Measurements from ENCODE around the gene DPAGT1.
"Not testable (repeated sequence)": the region's sequence is repeated elsewhere in the genome, so short reads cannot be mapped to it uniquely, and the experiment has no call there.

The DPAGT1 gene

DNA sequence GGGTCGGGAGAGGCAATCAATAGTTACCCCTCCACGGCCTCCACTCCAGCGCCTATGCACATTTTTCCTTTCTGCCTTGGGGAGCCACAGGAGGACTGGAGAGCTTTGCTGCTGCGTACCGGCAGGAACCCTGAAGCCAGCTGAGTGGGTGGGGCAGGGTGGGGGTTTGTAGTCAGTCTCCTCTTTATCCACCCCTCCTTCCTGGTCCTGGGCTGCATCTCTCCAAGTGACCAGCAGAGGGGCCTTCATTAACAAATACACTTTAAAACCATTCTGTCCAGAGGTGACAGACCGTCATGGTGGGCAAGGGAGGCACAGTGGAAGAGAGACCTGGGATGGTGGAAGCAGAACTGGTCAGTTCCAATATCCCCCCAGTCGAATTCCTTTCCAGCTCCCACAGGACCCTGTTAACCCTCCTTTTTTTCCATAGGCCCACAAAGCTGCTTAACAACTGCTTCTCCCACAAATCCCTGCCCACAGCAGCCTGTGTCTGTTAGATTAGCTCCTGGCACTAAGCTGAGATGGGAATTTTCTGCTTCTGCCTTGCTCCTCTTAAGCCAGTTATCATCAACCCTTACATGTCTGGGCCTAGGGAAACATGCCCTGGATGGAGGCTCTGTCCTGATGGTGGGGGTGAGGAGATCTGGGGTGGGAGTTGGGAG lies 43.3 kb upstream of the DPAGT1 start:
- no peaks in the 10 kb centered on the region for H3K36me3 ChIP-seq (ENCODE audit: insufficient read depth, insufficient read length, low read length)
- peak; percentile 74 for DNase-seq (ENCODE audit: low read depth, low spot score)

DNA sequence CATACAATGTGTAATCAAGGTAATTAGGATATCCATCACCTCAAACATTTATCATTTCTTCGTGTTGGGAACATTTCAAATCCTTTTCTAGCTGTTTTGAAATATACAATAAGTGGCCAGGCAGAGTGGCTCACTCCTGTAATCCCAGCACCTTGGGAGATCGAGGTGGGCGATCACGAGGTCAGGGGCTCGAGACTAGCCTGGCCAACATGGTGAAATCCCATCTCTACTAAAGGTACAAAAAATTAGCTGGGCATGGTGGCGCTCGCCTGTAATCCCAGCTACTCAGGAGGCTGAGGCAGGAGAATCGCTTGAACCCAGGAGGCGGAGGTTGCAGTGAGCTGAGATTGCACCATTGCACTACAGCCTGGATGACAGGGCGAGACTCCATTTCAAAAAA lies 37.6 kb upstream of the DPAGT1 start:
- DNase-seq (ENCODE audit: low read depth, low spot score); H3K27me3 ChIP-seq (ENCODE audit: insufficient read depth, insufficient read length); H3K4me1 ChIP-seq (ENCODE audit: insufficient read depth, insufficient read length): not testable (repeated sequence)

More for the DNA sequence above, 43.3 kb upstream of the DPAGT1 start:
- Histone ChIP-seq H3K4me3 (ENCODE audit: insufficient read length, low read depth) (no peak overlapping the region), H3K9me3 (ENCODE audit: insufficient read depth, low read length) (no peaks in the 10 kb centered on the region), H3K9ac (ENCODE audit: insufficient read length, low read depth) (no peak overlapping the region), H3K27me3 (ENCODE audit: insufficient read depth, insufficient read length) (peaks cover 23% of the 10 kb centered on the region), H3K4me1 (ENCODE audit: insufficient read depth, insufficient read length) (peaks cover 8% of the 10 kb centered on the region)
- TF ChIP-seq YY1 (IDR thresholded peaks at IDR 0.05; ENCODE audit: insufficient read depth, insufficient read length) (no peak), SUZ12 (IDR thresholded peaks at IDR 0.05; ENCODE audit: extremely low read depth, insufficient read depth, insufficient read length) (no peak), ZNF274 (IDR thresholded peaks at IDR 0.05; ENCODE audit: low read depth, low read length) (no peak)

DNA sequence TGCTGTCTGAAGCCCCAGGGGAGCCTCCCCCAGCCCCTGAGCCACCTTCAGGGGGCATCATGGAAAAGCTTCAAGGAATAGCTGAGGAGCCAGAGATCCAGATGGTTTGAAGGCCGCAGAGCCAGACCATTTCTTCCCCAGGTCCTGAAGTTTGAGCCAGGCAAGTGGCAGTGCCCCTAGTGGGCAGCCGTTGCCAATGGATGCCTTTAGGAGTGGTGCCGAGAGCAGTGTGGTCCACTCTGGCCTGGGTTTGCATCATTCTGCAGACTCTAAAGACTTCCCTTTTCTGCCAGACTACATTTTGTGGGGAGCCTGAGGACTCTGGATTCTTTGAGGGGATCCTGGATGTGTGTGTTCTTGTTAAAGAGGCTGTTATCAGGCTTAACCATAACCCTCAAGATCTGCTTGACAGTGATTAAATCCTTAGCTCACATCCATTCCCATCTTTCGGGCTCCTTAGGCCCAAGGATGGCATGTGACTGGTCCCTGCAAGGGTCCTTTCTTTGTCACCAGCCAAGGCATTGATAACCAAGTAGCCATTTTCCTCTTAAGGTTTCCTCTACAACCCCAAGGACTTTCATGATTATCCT lies 32.8 kb upstream of the DPAGT1 start:
- Histone ChIP-seq H3K27me3 (ENCODE audit: insufficient read depth, insufficient read length) (no peaks in the 10 kb centered on the region), H3K9me3 (ENCODE audit: insufficient read depth, low read length) (no peaks in the 10 kb centered on the region), H3K36me3 (ENCODE audit: insufficient read depth, insufficient read length, low read length) (peaks cover 52% of the 10 kb centered on the region), H3K4me3 (ENCODE audit: insufficient read length, low read depth) (no peak overlapping the region), H3K9ac (ENCODE audit: insufficient read length, low read depth) (no peak overlapping the region), H3K4me1 (ENCODE audit: insufficient read depth, insufficient read length) (no peaks in the 10 kb centered on the region)
- no peak for TF ChIP-seq SUZ12 (IDR thresholded peaks at IDR 0.05; ENCODE audit: extremely low read depth, insufficient read depth, insufficient read length)
- DNase-seq (ENCODE audit: low read depth, low spot score), result no peak

More for the DNA sequence above, 37.6 kb upstream of the DPAGT1 start:
- not testable (repeated sequence) for H3K4me3 ChIP-seq (ENCODE audit: insufficient read length, low read depth); H3K9me3 ChIP-seq (ENCODE audit: insufficient read depth, low read length); H3K9ac ChIP-seq (ENCODE audit: insufficient read length, low read depth)
- peaks cover 10% of the 10 kb centered on the region for H3K36me3 ChIP-seq (ENCODE audit: insufficient read depth, insufficient read length, low read length)

DNA sequence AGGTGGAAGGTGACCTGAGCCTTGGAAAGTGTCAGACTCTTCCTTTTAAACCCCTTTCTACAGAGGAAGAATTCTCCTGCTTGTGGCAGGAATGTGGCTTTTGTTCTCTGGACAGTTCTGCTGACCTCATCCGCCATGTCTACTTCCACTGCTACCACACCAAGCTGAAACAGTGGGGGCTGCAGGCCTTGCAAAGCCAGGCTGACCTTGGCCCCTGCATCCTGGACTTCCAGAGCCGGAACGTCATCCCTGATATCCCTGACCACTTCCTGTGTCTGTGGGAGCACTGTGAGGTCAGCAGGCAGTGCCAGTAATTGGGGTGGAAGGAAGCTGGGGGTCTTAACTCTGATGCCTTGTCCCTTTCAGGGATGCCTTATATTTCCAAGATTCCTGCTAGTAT lies 29.0 kb upstream of the DPAGT1 start:
- no peaks in the 10 kb centered on the region for H3K27me3 ChIP-seq (ENCODE audit: insufficient read depth, insufficient read length)
- H3K4me1 ChIP-seq (ENCODE audit: insufficient read depth, insufficient read length), result no peaks in the 10 kb centered on the region
- peaks cover 67% of the 10 kb centered on the region for H3K36me3 ChIP-seq (ENCODE audit: insufficient read depth, insufficient read length, low read length)
- no peak for TF ChIP-seq ZNF274 (IDR thresholded peaks at IDR 0.05; ENCODE audit: low read depth, low read length)
- no peak for TF ChIP-seq SUZ12 (IDR thresholded peaks at IDR 0.05; ENCODE audit: extremely low read depth, insufficient read depth, insufficient read length)
- no peaks in the 10 kb centered on the region for H3K9me3 ChIP-seq (ENCODE audit: insufficient read depth, low read length)
- no peak overlapping the region for H3K4me3 ChIP-seq (ENCODE audit: insufficient read length, low read depth)
- H3K9ac ChIP-seq (ENCODE audit: insufficient read length, low read depth), result no peak overlapping the region
- DNase-seq (ENCODE audit: low read depth, low spot score), result no peak

DNA sequence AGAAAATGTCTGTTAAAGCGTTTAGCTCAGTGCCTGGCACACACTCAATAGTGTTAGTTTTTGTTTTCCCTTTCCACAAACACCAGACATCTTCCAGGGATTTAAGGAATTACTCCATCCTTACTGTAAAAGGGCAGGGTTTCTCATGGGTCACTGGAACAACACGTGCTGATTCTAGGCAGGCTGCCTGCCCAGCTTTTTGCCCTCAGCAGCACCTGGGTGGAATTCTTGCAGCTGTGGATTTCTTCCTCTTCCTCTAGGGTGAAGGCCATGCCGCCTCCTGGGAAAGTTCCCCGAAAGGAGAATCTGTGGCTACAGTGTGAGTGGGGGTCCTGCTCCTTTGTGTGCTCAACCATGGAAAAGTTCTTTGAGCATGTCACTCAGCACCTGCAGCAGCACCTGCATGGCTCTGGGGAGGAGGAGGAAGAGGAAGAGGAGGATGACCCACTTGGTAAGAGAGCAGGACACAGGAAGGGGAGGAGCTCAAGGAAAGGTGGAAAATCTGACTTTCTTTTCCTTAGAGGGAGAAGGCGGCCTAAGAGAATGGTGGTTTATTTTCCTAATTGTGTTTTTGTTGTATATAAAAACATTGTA lies 25.1 kb upstream of the DPAGT1 start:
- TF ChIP-seq SUZ12 (IDR thresholded peaks at IDR 0.05; ENCODE audit: extremely low read depth, insufficient read depth, insufficient read length) (no peak), YY1 (IDR thresholded peaks at IDR 0.05; ENCODE audit: insufficient read depth, insufficient read length) (no peak), ZNF274 (IDR thresholded peaks at IDR 0.05; ENCODE audit: low read depth, low read length) (no peak)

DNA sequence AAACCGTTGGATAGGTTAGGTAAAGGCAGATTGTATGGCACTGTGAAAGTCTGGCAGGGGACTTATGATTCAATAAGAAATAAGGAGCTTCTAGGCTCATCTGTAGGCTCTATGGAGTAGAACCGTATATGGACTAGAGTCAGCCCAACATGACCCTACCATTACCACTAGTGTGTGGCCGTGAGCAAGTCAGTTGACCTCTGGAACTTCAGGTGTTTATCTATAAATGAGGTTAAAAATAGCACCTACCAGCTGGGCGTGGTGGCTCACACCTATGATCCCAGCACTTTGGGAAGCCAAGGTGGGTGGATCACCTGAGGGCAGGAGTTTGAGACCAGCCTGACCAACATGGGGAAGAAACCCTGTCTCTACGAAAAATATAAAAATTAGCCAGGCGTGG lies 24.2 kb upstream of the DPAGT1 start:
- Histone ChIP-seq H3K4me1 (ENCODE audit: insufficient read depth, insufficient read length) (no peaks in the 10 kb centered on the region), H3K36me3 (ENCODE audit: insufficient read depth, insufficient read length, low read length) (peaks cover 45% of the 10 kb centered on the region), H3K9ac (ENCODE audit: insufficient read length, low read depth) (no peak overlapping the region), H3K4me3 (ENCODE audit: insufficient read length, low read depth) (no peak overlapping the region), H3K27me3 (ENCODE audit: insufficient read depth, insufficient read length) (no peaks in the 10 kb centered on the region), H3K9me3 (ENCODE audit: insufficient read depth, low read length) (no peaks in the 10 kb centered on the region)
- no peak for DNase-seq (ENCODE audit: low read depth, low spot score)
- TF ChIP-seq YY1 (IDR thresholded peaks at IDR 0.05; ENCODE audit: insufficient read depth, insufficient read length) (no peak), ZNF274 (IDR thresholded peaks at IDR 0.05; ENCODE audit: low read depth, low read length) (no peak), SUZ12 (IDR thresholded peaks at IDR 0.05; ENCODE audit: extremely low read depth, insufficient read depth, insufficient read length) (no peak)

More for the DNA sequence above, 25.1 kb upstream of the DPAGT1 start:
- Histone ChIP-seq H3K27me3 (ENCODE audit: insufficient read depth, insufficient read length) (no peaks in the 10 kb centered on the region), H3K4me3 (ENCODE audit: insufficient read length, low read depth) (no peak overlapping the region), H3K36me3 (ENCODE audit: insufficient read depth, insufficient read length, low read length) (peaks cover 55% of the 10 kb centered on the region), H3K4me1 (ENCODE audit: insufficient read depth, insufficient read length) (no peaks in the 10 kb centered on the region), H3K9me3 (ENCODE audit: insufficient read depth, low read length) (no peaks in the 10 kb centered on the region), H3K9ac (ENCODE audit: insufficient read length, low read depth) (no peak overlapping the region)
- DNase-seq (ENCODE audit: low read depth, low spot score), result no peak

DNA sequence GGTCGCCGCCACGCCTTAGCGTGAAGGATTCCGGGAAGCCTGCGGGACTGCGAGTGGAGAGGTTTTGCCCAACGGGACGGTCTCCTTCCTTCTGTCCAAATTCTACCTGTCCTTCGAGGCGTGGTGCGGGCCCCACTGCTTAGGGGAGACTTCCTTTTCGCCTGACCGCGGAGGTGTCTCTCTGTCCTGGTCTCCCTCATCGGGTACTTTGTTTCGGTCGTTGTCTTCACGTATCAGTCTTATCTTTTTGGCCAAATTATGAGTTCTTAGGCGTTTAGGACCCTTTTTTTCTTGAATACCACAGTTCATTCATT lies 20.1 kb upstream of the DPAGT1 start:
- no peaks in the 10 kb centered on the region for H3K9me3 ChIP-seq (ENCODE audit: insufficient read depth, low read length)
- DNase-seq (ENCODE audit: low read depth, low spot score), result no peak

More for the DNA sequence above, 20.1 kb upstream of the DPAGT1 start:
- Histone ChIP-seq H3K4me3 (ENCODE audit: insufficient read length, low read depth) (peak overlapping the region; percentile 95), H3K9ac (ENCODE audit: insufficient read length, low read depth) (peak overlapping the region; percentile 97), H3K36me3 (ENCODE audit: insufficient read depth, insufficient read length, low read length) (peaks cover 23% of the 10 kb centered on the region), H3K27me3 (ENCODE audit: insufficient read depth, insufficient read length) (no peaks in the 10 kb centered on the region), H3K4me1 (ENCODE audit: insufficient read depth, insufficient read length) (no peaks in the 10 kb centered on the region)
- no peak for TF ChIP-seq SUZ12 (IDR thresholded peaks at IDR 0.05; ENCODE audit: extremely low read depth, insufficient read depth, insufficient read length)
- no peak for TF ChIP-seq YY1 (IDR thresholded peaks at IDR 0.05; ENCODE audit: insufficient read depth, insufficient read length)
- no peak for TF ChIP-seq ZNF274 (IDR thresholded peaks at IDR 0.05; ENCODE audit: low read depth, low read length)

Data from NT2/D1 (cell line).